Esophagus (tissue), 2 donors: ENCODE data around the gene SLC6A7. TPM values are rescaled to one million over a fixed set of nuclear protein-coding genes. Genes with fewer than 3 reads are reported as not detected.

Experiments
- H3K27ac ChIP-seq, 2 donors: one replicate each; pipeline ENCODE4 v1.5.1; 2013; ENCODE audit warnings: low read depth in 2 of 2, mild to moderate bottlenecking in 2 of 2, inconsistent platforms in 1 of 2, low read length in 1 of 2, moderate library complexity in 1 of 2
- H3K27me3 ChIP-seq, 2 donors: one replicate each; pipeline ENCODE4 v1.6.1; 2013; ENCODE audit warnings: low read length in 2 of 2, control low read depth in 1 of 2, mild to moderate bottlenecking in 1 of 2; ENCODE audit not compliant: insufficient read depth in 2 of 2, control insufficient read depth in 1 of 2
- H3K36me3 ChIP-seq, 2 donors: one replicate each; pipeline ENCODE4 v1.6.1; 2013; ENCODE audit warnings: low read length in 1 of 2; ENCODE audit not compliant: control insufficient read depth in 2 of 2, insufficient read depth in 2 of 2
- H3K4me1 ChIP-seq, 2 donors: one replicate each; pipeline ENCODE4 v1.6.1; 2013; ENCODE audit warnings: low read length in 1 of 2; ENCODE audit not compliant: control insufficient read depth in 2 of 2, insufficient read depth in 2 of 2
- H3K4me3 ChIP-seq, 2 donors: one replicate each; pipeline ENCODE4 v1.5.1; 2013; ENCODE audit warnings: low read length in 2 of 2, mild to moderate bottlenecking in 2 of 2, low read depth in 1 of 2, moderate library complexity in 1 of 2
- H3K9me3 ChIP-seq, 2 donors: one replicate each; pipeline ENCODE4 v1.6.1; 2013; ENCODE audit warnings: mild to moderate bottlenecking in 2 of 2, low read depth in 1 of 2, low read length in 1 of 2, moderate library complexity in 1 of 2; ENCODE audit not compliant: control insufficient read depth in 2 of 2, insufficient read depth in 1 of 2
- WGBS, 2 donors: extraction: QIAGEN DNeasy Blood & Tissue Kit; methylation state at CpG; one replicate each; pipeline ENCODE4 v1.1.7; 2013; 5-methylcytosine and 5-hydroxymethylcytosine counted together
- polyA plus RNA-seq, 2 donors: library from polyadenylated mRNA; stranded (reverse); fragments of 200-250 nt; gene quantifications; one replicate each; pipeline ENCODE4 v1.2.3, GENCODE V29; 2013
- donor health status: healthy with polysubstance abuse.
- donor health status: Bipolar disorder and iron deficiency.

SLC6A7 gene
- polyA plus RNA-seq, 2 donors: not detected

- H3K27ac ChIP-seq: no peak overlapping the region
- H3K9me3 ChIP-seq: no peaks in the 10 kb centered on the region
- no peaks in the 10 kb centered on the region for H3K27me3 ChIP-seq
- no peaks in the 10 kb centered on the region for H3K4me1 ChIP-seq
- no peaks in the 10 kb centered on the region for H3K36me3 ChIP-seq
- 63 to 71% methylated on average over 6 of the region's 6 CpGs for WGBS, 2 donors
- no peak overlapping the region for H3K4me3 ChIP-seq
Observed at GRCh38 chr5:150258130-150258529, 68.3 kb downstream of the SLC6A7 start.

Other genes starting within 250 kb of the SLC6A7 start
- 1 to 10 TPM; 1.0 to 1.5 TPM for gene PDE6A, start 245.3 kb upstream of the SLC6A7 start, polyA plus RNA-seq
- 1 to 10 TPM; 7.3 to 8.2 TPM for gene SLC26A2, start 229.3 kb upstream of the SLC6A7 start, polyA plus RNA-seq
- 1 to 10 TPM; 2.1 to 2.5 TPM for gene TIGD6, start 189.4 kb upstream of the SLC6A7 start, polyA plus RNA-seq
- gene HMGXB3, start 189.3 kb upstream of the SLC6A7 start, polyA plus RNA-seq: 10 to 100 TPM in 1 of 2 donors, 1 to 10 TPM in 1; 9.7 to 13.0 TPM
- 1 to 10 TPM; 2.0 to 4.9 TPM for gene CSF1R, start 103.5 kb upstream of the SLC6A7 start, polyA plus RNA-seq
- 1 to 10 TPM; 7.9 to 9.6 TPM for gene PDGFRB, start 34.2 kb upstream of the SLC6A7 start, polyA plus RNA-seq
- under 1 TPM in 1 of 2 donors, not detected in 1; 0.08 TPM for gene CDX1, start 23.3 kb upstream of the SLC6A7 start, polyA plus RNA-seq
- under 1 TPM; 0.11 to 0.24 TPM for gene CAMK2A, start 99.7 kb downstream of the SLC6A7 start, polyA plus RNA-seq
- gene ARSI, start 112.8 kb downstream of the SLC6A7 start, polyA plus RNA-seq: 1 to 10 TPM in 1 of 2 donors, under 1 TPM in 1; 0.77 to 1.6 TPM
- gene TCOF1, start 167.6 kb downstream of the SLC6A7 start, polyA plus RNA-seq: 10 to 100 TPM; 13.0 to 13.5 TPM
- gene CD74, start 222.8 kb downstream of the SLC6A7 start, polyA plus RNA-seq: 100 to 1,000 TPM; 111 to 256 TPM